Mesothelial cell of epicardium (in vitro differentiated cells): ENCODE data around the gene SKA1. TPM values are rescaled to one million over a fixed set of nuclear protein-coding genes. Genes with fewer than 3 reads are reported as not detected.

Experiments
- DNase-seq, 2 experiments: peaks; one replicate each; pipeline ENCODE4 v3.0.0; 2021; ENCODE audit warnings: low spot score in 2 of 2; ENCODE audit not compliant: unreplicated experiment in 2 of 2
- H3K27ac Mint-ChIP-seq: 2 replicates; pipeline ENCODE4 v1.8.0; 2021; ENCODE audit warnings: mixed read lengths
- H3K27me3 Mint-ChIP-seq: 2 replicates; pipeline ENCODE4 v1.8.0; 2021; ENCODE audit warnings: low read depth, mixed read lengths
- H3K36me3 Mint-ChIP-seq: 2 replicates; pipeline ENCODE4 v1.8.0; 2021; ENCODE audit warnings: mixed read lengths
- H3K4me1 Mint-ChIP-seq: 2 replicates; pipeline ENCODE4 v1.8.0; 2021; ENCODE audit warnings: mixed read lengths
- H3K4me3 Mint-ChIP-seq: 2 replicates; pipeline ENCODE4 v1.8.0; 2021; ENCODE audit warnings: mild to moderate bottlenecking, moderate library complexity, mixed read lengths
- H3K9me3 Mint-ChIP-seq: 2 replicates; pipeline ENCODE4 v1.8.0; 2021; ENCODE audit warnings: mixed read lengths
- CTCF ChIP-seq: fragments of 200-600 bp; sonication (generic); IDR thresholded peaks from one replicate; pipeline ENCODE4 v1.5.0; 2021; ENCODE audit warnings: antibody characterized with exemption; ENCODE audit not compliant: unreplicated experiment
- total RNA-seq: library from RNA; stranded (reverse); gene quantifications from 3 replicates; pipeline ENCODE4 v1.2.1, GENCODE V29; 2021

Gene SKA1
- total RNA-seq, 1 donor from 2014 or later: 5.5 TPM

GRCh38 chr18:50422286-50422898 lies 47.5 kb downstream of the SKA1 start:
- no peak overlapping the region for H3K27ac Mint-ChIP-seq
- no peak for DNase-seq
- TF ChIP-seq CTCF: no peak
- peaks cover 36% of the 10 kb centered on the region for H3K9me3 Mint-ChIP-seq
- H3K4me3 Mint-ChIP-seq: no peak overlapping the region
- peaks cover 4% of the 10 kb centered on the region for H3K4me1 Mint-ChIP-seq
- H3K36me3 Mint-ChIP-seq: peaks cover 14% of the 10 kb centered on the region
- H3K27me3 Mint-ChIP-seq: no peaks in the 10 kb centered on the region

- Mint-ChIP-seq H3K27ac (peak overlapping the region; percentile 57), H3K27me3 (no peaks in the 10 kb centered on the region), H3K4me1 (peaks cover 10% of the 10 kb centered on the region), H3K9me3 (peaks cover 21% of the 10 kb centered on the region), H3K36me3 (peaks cover 7% of the 10 kb centered on the region), H3K4me3 (no peak overlapping the region)
- DNase-seq: no peak
- no peak for TF ChIP-seq CTCF
These were observed 50.2 kb downstream of the SKA1 start for GRCh38 chr18:50424877-50425690.

GRCh38 chr18:50427896-50428295 lies 53.0 kb downstream of the SKA1 start:
- peaks cover 17% of the 10 kb centered on the region for H3K9me3 Mint-ChIP-seq
- H3K4me3 Mint-ChIP-seq: no peak overlapping the region
- no peaks in the 10 kb centered on the region for H3K27me3 Mint-ChIP-seq
- DNase-seq: no peak
- H3K36me3 Mint-ChIP-seq: peaks cover 7% of the 10 kb centered on the region
- H3K27ac Mint-ChIP-seq: peak overlapping the region; percentile 19
- peaks cover 10% of the 10 kb centered on the region for H3K4me1 Mint-ChIP-seq
- TF ChIP-seq CTCF: no peak

GRCh38 chr18:50428531-50429206 lies 53.8 kb downstream of the SKA1 start:
- H3K4me3 Mint-ChIP-seq: no peak overlapping the region
- peaks cover 8% of the 10 kb centered on the region for H3K4me1 Mint-ChIP-seq
- H3K27me3 Mint-ChIP-seq: no peaks in the 10 kb centered on the region
- TF ChIP-seq CTCF: no peak
- H3K27ac Mint-ChIP-seq: peak overlapping the region; percentile 19
- DNase-seq: no peak
- H3K36me3 Mint-ChIP-seq: peaks cover 7% of the 10 kb centered on the region
- H3K9me3 Mint-ChIP-seq: peaks cover 15% of the 10 kb centered on the region

- Mint-ChIP-seq H3K27ac (no peak overlapping the region), H3K4me1 (peaks cover 8% of the 10 kb centered on the region), H3K4me3 (no peak overlapping the region), H3K9me3 (peaks cover 12% of the 10 kb centered on the region), H3K27me3 (no peaks in the 10 kb centered on the region), H3K36me3 (peaks cover 7% of the 10 kb centered on the region)
- no peak for DNase-seq
- peak; percentile 78 for TF ChIP-seq CTCF
These were observed 54.5 kb downstream of the SKA1 start for GRCh38 chr18:50429207-50429948.
